H1 (cell line): ENCODE data around the gene DFFB. TPM values are rescaled to one million over a fixed set of nuclear protein-coding genes. Genes with fewer than 3 reads are reported as not detected.

Experiments
- CTCF ChIA-PET: fragments of 300-600 bp; sonication (Branson Sonifier 250); formaldehyde crosslinking; loops from one replicate; lab custom pipeline; 2021; ENCODE audit not compliant: partially characterized antibody; lab: Charles Lee
- POLR2A ChIA-PET: fragments of 300-600 bp; sonication (Branson Sonifier 250); formaldehyde crosslinking; loops from one replicate; lab custom pipeline; 2021; ENCODE audit warnings: inconsistent platforms; ENCODE audit not compliant: partially characterized antibody; lab: Charles Lee
- DNase-seq, 2 experiments: peaks; one replicate each; pipeline versions ENCODE4 v3.0.0 to v3.0.0-alpha.2; 2010 to 2022; ENCODE audit warnings: low spot score in 2 of 2, low read depth in 1 of 2, mixed read lengths in 1 of 2
- FAIRE-seq: peaks from 2 replicates; lab custom pipeline; 2011; peaks lifted over from hg19 to GRCh38; lab: Jason Lieb, UNC
- H2AFZ ChIP-seq: 2 replicates; pipeline ENCODE4 v1.8.1; 2012; ENCODE audit warnings: low read length, inconsistent platforms
- H2AK5ac ChIP-seq: 2 replicates; pipeline ENCODE4 v1.6.1; 2013; ENCODE audit warnings: low read depth, low read length
- H2BK120ac ChIP-seq: replicated peaks from 2 replicates; pipeline ENCODE3; 2013; ENCODE audit warnings: low read depth, low read length, inconsistent platforms
- H2BK12ac ChIP-seq: 2 replicates; pipeline ENCODE4 v1.6.1; 2013; ENCODE audit warnings: low read depth, low read length
- H2BK15ac ChIP-seq: 2 replicates; pipeline ENCODE4 v1.6.1; 2013; ENCODE audit warnings: low read length
- H2BK20ac ChIP-seq: 2 replicates; pipeline ENCODE4 v1.6.1; 2013; ENCODE audit warnings: low read length
- H2BK5ac ChIP-seq: 2 replicates; pipeline ENCODE4 v1.6.1; 2013; ENCODE audit warnings: low read depth, low read length
- H3K14ac ChIP-seq: 2 replicates; pipeline ENCODE4 v1.6.1; 2013; ENCODE audit warnings: inconsistent platforms; ENCODE audit not compliant: insufficient read length
- H3K18ac ChIP-seq: 2 replicates; pipeline ENCODE4 v1.6.1; 2013; ENCODE audit warnings: low read length; ENCODE audit errors: extremely low read depth
- H3K23ac ChIP-seq: 2 replicates; pipeline ENCODE4 v1.6.1; 2013; ENCODE audit warnings: inconsistent platforms; ENCODE audit not compliant: insufficient read length
- H3K23me2 ChIP-seq: 2 replicates; pipeline ENCODE4 v1.6.1; 2013; ENCODE audit warnings: low read depth, low read length
- H3K27ac ChIP-seq: 2 replicates; pipeline ENCODE4 v1.6.1; 2011; ENCODE audit warnings: low read depth, low read length, inconsistent platforms
- H3K27me3 ChIP-seq, 4 experiments: replicated peaks in 1 of 4; 1 replicate in 1 of 4; 2 replicates in 3 of 4; pipeline versions ENCODE4 v1.6.1 to v1.8.1; 2011 to 2013; ENCODE audit warnings: low read length in 3 of 4, mild to moderate bottlenecking in 3 of 4, inconsistent platforms in 2 of 4, mixed read lengths in 2 of 4, moderate library complexity in 1 of 4; ENCODE audit not compliant: control insufficient read depth in 3 of 4, insufficient read depth in 3 of 4; ENCODE audit errors: extremely low read depth in 1 of 4
- H3K36me3 ChIP-seq, 4 experiments: 2 replicates each; pipeline versions ENCODE4 v1.6.1 to v1.8.1; 2011 to 2013; ENCODE audit warnings: mild to moderate bottlenecking in 4 of 4, low read length in 3 of 4, moderate library complexity in 2 of 4, control low read depth in 1 of 4, inconsistent platforms in 1 of 4; ENCODE audit not compliant: insufficient read depth in 4 of 4, control insufficient read depth in 2 of 4
- H3K4ac ChIP-seq: replicated peaks from 2 replicates; pipeline ENCODE3; 2013; ENCODE audit warnings: low read length, low read depth, mixed read lengths, inconsistent platforms; ENCODE audit not compliant: insufficient read length
- H3K4me1 ChIP-seq, 4 experiments: replicated peaks in 1 of 4; 1 replicate in 1 of 4; 2 replicates in 3 of 4; pipeline versions ENCODE4 v1.6.1 to v1.8.1; 2011 to 2013; ENCODE audit warnings: low read length in 3 of 4, inconsistent platforms in 2 of 4, mixed read lengths in 1 of 4; ENCODE audit not compliant: insufficient read depth in 4 of 4, control insufficient read depth in 3 of 4
- H3K4me2 ChIP-seq, 2 experiments: 2 replicates each; pipeline versions ENCODE4 v1.6.1 to v1.8.1; 2011 to 2013; ENCODE audit warnings: low read depth in 2 of 2, low read length in 2 of 2, control low read depth in 1 of 2, inconsistent platforms in 1 of 2, mild to moderate bottlenecking in 1 of 2; ENCODE audit not compliant: insufficient read depth in 1 of 2
- H3K4me3 ChIP-seq, 4 experiments: fragments of 200-600, 300-600 bp in 1 of 4; sonication (generic), shearing (Covaris generic), sonication (Bioruptor Twin) in 1 of 4; 2 replicates each; pipeline versions ENCODE4 v1.5.1 to v1.8.1; 2011 to 2016; ENCODE audit warnings: low read length in 4 of 4, low read depth in 3 of 4, control low read depth in 2 of 4, inconsistent platforms in 2 of 4, mild to moderate bottlenecking in 2 of 4, mixed read lengths in 1 of 4, moderate library complexity in 1 of 4; ENCODE audit not compliant: insufficient read depth in 2 of 4; ENCODE audit errors: extremely low read depth in 1 of 4
- H3K56ac ChIP-seq: replicated peaks from 2 replicates; pipeline ENCODE3; 2013; ENCODE audit warnings: low read depth, mild to moderate bottlenecking, mixed read lengths, low read length, inconsistent platforms; ENCODE audit not compliant: insufficient read length
- H3K79me1 ChIP-seq: 2 replicates; pipeline ENCODE4 v1.6.1; 2013; ENCODE audit warnings: low read depth, low read length, control low read depth
- H3K79me2 ChIP-seq, 2 experiments: 2 replicates each; pipeline versions ENCODE4 v1.6.1 to v1.8.1; 2012 to 2013; ENCODE audit warnings: low read length in 2 of 2, mild to moderate bottlenecking in 2 of 2, inconsistent platforms in 1 of 2; ENCODE audit not compliant: insufficient read depth in 2 of 2, control insufficient read depth in 1 of 2
- H3K9ac ChIP-seq, 4 experiments: replicated peaks in 1 of 4; 1 replicate in 1 of 4; 2 replicates in 3 of 4; pipeline versions ENCODE4 v1.6.1 to v1.8.1; 2011 to 2013; ENCODE audit warnings: low read depth in 3 of 4, low read length in 3 of 4, control low read depth in 2 of 4, mild to moderate bottlenecking in 2 of 4, moderate library complexity in 2 of 4, inconsistent platforms in 1 of 4; ENCODE audit errors: extremely low read depth in 1 of 4
- H3K9me3 ChIP-seq, 2 experiments: 2 replicates each; pipeline versions ENCODE4 v1.6.1 to v1.8.1; 2012 to 2013; ENCODE audit warnings: mild to moderate bottlenecking in 2 of 2, moderate library complexity in 2 of 2, control low read depth in 1 of 2, inconsistent platforms in 1 of 2, low read depth in 1 of 2, low read length in 1 of 2, mixed read lengths in 1 of 2; ENCODE audit not compliant: insufficient read depth in 2 of 2
- H4K20me1 ChIP-seq, 2 experiments: replicated peaks in 1 of 2; 2 replicates each; pipeline versions ENCODE3 to v1.8.1; 2011 to 2013; ENCODE audit warnings: inconsistent platforms in 2 of 2, low read length in 2 of 2, mild to moderate bottlenecking in 1 of 2; ENCODE audit not compliant: insufficient read depth in 2 of 2, control insufficient read depth in 1 of 2
- H4K5ac ChIP-seq: 2 replicates; pipeline ENCODE4 v1.6.1; 2013; ENCODE audit warnings: low read length, low read depth, mixed read lengths, inconsistent platforms; ENCODE audit not compliant: insufficient read length
- H4K8ac ChIP-seq: 2 replicates; pipeline ENCODE4 v1.8.0; 2013; ENCODE audit warnings: mild to moderate bottlenecking, moderate library complexity, low read length, inconsistent platforms; ENCODE audit not compliant: insufficient read depth; ENCODE audit errors: extremely low read depth
- H4K91ac ChIP-seq: replicated peaks from 2 replicates; pipeline ENCODE3; 2013; ENCODE audit warnings: low read length, mixed read lengths, inconsistent platforms; ENCODE audit not compliant: insufficient read length
- BRCA1 ChIP-seq: IDR thresholded peaks from 2 replicates; pipeline ENCODE4 v1.6.1; 2012; ENCODE audit warnings: low read depth, low read length, improper control_type of control experiment
- CREB1 ChIP-seq: IDR thresholded peaks from 2 replicates; pipeline ENCODE4 v1.6.1; 2012; ENCODE audit warnings: inconsistent platforms
- GABPA ChIP-seq: IDR thresholded peaks from 2 replicates; pipeline ENCODE4 v1.6.1; 2011; ENCODE audit warnings: mild to moderate bottlenecking, low read length, moderate library complexity, borderline replicate concordance; ENCODE audit not compliant: insufficient read depth
- GTF2F1 ChIP-seq: IDR thresholded peaks from 2 replicates; pipeline ENCODE4 v1.6.1; 2012; ENCODE audit warnings: low read depth, low read length, improper control_type of control experiment, borderline replicate concordance
- KDM5A ChIP-seq: fragments of 200-600 bp; IDR thresholded peaks from 2 replicates; pipeline ENCODE4 v1.7.1; 2012; ENCODE audit warnings: mild to moderate bottlenecking, low read length, inconsistent platforms, mixed read lengths
- MAX ChIP-seq: IDR thresholded peaks from 2 replicates; pipeline ENCODE4 v1.6.1; 2012; ENCODE audit warnings: inconsistent platforms
- PHF8 ChIP-seq: fragments of 200-600 bp; sonication (generic); conservative IDR thresholded peaks from 2 replicates; pipeline ENCODE4 v1.7.1; 2012; ENCODE audit warnings: low read depth, mild to moderate bottlenecking, inconsistent platforms, low read length, moderate library complexity
- RAD21 ChIP-seq, 2 experiments: IDR thresholded peaks in 1 of 2; conservative IDR thresholded peaks in 1 of 2; 2 replicates each; pipeline ENCODE4 v1.6.1; 2011; ENCODE audit warnings: low read depth in 2 of 2, low read length in 2 of 2, improper control_type of control experiment in 1 of 2, inconsistent platforms in 1 of 2, mild to moderate bottlenecking in 1 of 2, moderate library complexity in 1 of 2
- RFX5 ChIP-seq: IDR thresholded peaks from 2 replicates; pipeline ENCODE4 v1.6.1; 2011; ENCODE audit warnings: low read depth, low read length, improper control_type of control experiment, borderline replicate concordance
- SIN3A ChIP-seq, 2 experiments: IDR thresholded peaks in 1 of 2; conservative IDR thresholded peaks in 1 of 2; 2 replicates each; pipeline ENCODE4 v1.6.1; 2011 to 2012; ENCODE audit warnings: low read length in 2 of 2, improper control_type of control experiment in 1 of 2, low read depth in 1 of 2, mild to moderate bottlenecking in 1 of 2
- SP2 ChIP-seq: IDR thresholded peaks from 2 replicates; pipeline ENCODE4 v1.6.1; 2012; ENCODE audit warnings: mild to moderate bottlenecking, low read length, inconsistent platforms
- TAF7 ChIP-seq: optimal IDR thresholded peaks from 2 replicates; pipeline ENCODE3; 2011; ENCODE audit warnings: low read depth, mild to moderate bottlenecking, inconsistent platforms, low read length, moderate library complexity, borderline replicate concordance
- TBP ChIP-seq: IDR thresholded peaks from 2 replicates; pipeline ENCODE4 v1.6.1; 2011; ENCODE audit warnings: low read depth, low read length, improper control_type of control experiment
- ZNF274 ChIP-seq: IDR thresholded peaks from 2 replicates; pipeline ENCODE4 v1.7.0; 2012; ENCODE audit warnings: low read length, borderline replicate concordance; ENCODE audit errors: extremely low read depth
- WGBS, 2 experiments: shearing (Covaris generic) in 1 of 2; methylation state at CpG; one replicate each; pipeline versions ENCODE4 v1.1.6 to v1.1.7; 2013 to 2015; ENCODE audit warnings: low lambda C conversion rate in 2 of 2, mixed read lengths in 2 of 2, inconsistent platforms in 1 of 2, low coverage in 1 of 2, missing lambda C conversion rate in 1 of 2; ENCODE audit not compliant: insufficient replicate concordance in 2 of 2, insufficient coverage in 1 of 2, insufficient read length in 1 of 2; ENCODE audit errors: extremely low coverage in 1 of 2, missing lambda C conversion rate in 1 of 2; 5-methylcytosine and 5-hydroxymethylcytosine counted together
- polyA plus RNA-seq, 7 experiments: library from polyadenylated mRNA; depleted of rRNA in 3 of 7; stranded (reverse) in 5 of 7; unstranded in 2 of 7; fragments of >200 nt in 5 of 7; fragments of 200-250 nt in 2 of 7; gene quantifications; 1 replicate in 5 of 7; 2 replicates in 1 of 7; 4 replicates in 1 of 7; pipeline versions ENCODE4 v1.2.1 to v1.2.3, GENCODE V29; 2011 to 2013; ENCODE audit warnings: missing spikeins in 2 of 7, mixed read lengths in 2 of 7
- total RNA-seq: library from RNA; stranded (reverse); fragmentation: NEBNext Ultra II Directional; extraction: Animal tissue kit (Norgen Biotek cat#: 25700); gene quantifications from 2 replicates; pipeline ENCODE4 v1.2.1, GENCODE V29; 2021

The DFFB gene
- total and polyA plus RNA-seq, 2 of the 8 experiments (the other 6 are each of a cell fraction or from before 2014, with no cell fraction given): 8.6 to 11.9 TPM

- no peak overlapping the region for H3K23ac ChIP-seq
- no peak overlapping the region for H2BK120ac ChIP-seq
- CTCF ChIA-PET: interaction anchor here (1.0 kb wide), 1 partner anchor 50 kb away, joined by 3 read pairs; no protein-coding TSS in a partner anchor
- H3K18ac ChIP-seq: no peak overlapping the region
- FAIRE-seq (no peak), DNase-seq (no peak)
- H3K79me1 ChIP-seq: no peaks in the 10 kb centered on the region
- no peak overlapping the region for H2AFZ ChIP-seq
- H3K4me2 ChIP-seq: no peak overlapping the region
- peaks cover 4 to 35% (median 13%) of the 10 kb centered on the region in 4 experiments; a peak in 7 of 8 replicates for H3K36me3 ChIP-seq
- H2BK20ac ChIP-seq: no peak overlapping the region
- no peak overlapping the region for H3K56ac ChIP-seq
- H2AK5ac ChIP-seq: no peak overlapping the region
- no peak overlapping the region for H3K4ac ChIP-seq
- H3K27me3 ChIP-seq: no peaks in the 10 kb centered on the region
- POLR2A ChIA-PET: no interaction called here
- no peaks in the 10 kb centered on the region for H3K79me2 ChIP-seq
- H2BK15ac ChIP-seq: no peak overlapping the region
- H4K5ac ChIP-seq: no peak overlapping the region
- H4K91ac ChIP-seq: no peak overlapping the region
- H2BK12ac ChIP-seq: no peak overlapping the region
- no peaks in the 10 kb centered on the region for H3K23me2 ChIP-seq
- H2BK5ac ChIP-seq: no peak overlapping the region
- H3K9me3 ChIP-seq: peaks cover 0 to 6% of the 10 kb centered on the region in 2 experiments; a peak in 2 of 4 replicates
- no peak overlapping the region for H3K9ac ChIP-seq
- H4K8ac ChIP-seq: no peak overlapping the region
- H3K14ac ChIP-seq: no peak overlapping the region
- no peak overlapping the region for H3K27ac ChIP-seq
- no peak overlapping the region for H3K4me3 ChIP-seq
- H3K4me1 ChIP-seq: no peaks in the 10 kb centered on the region
- 90% methylated on average over 10 of the region's 10 CpGs; no CpG with 5 or more reads in 1 of the 2 experiments for WGBS, 2 experiments
- H4K20me1 ChIP-seq: peaks cover 0 to 2% of the 10 kb centered on the region in 2 experiments
- TF ChIP-seq TAF7: no peak
- no peak for TF ChIP-seq RAD21 (IDR thresholded peaks at IDR 0.05 in 1 of 2, conservative IDR thresholded peaks at IDR 0.05 in 1 of 2; ENCODE audit: low read depth in 2 of 2, low read length in 2 of 2)
- TF ChIP-seq SIN3A (conservative IDR thresholded peaks at IDR 0.05 in 1 of 2, IDR thresholded peaks at IDR 0.05 in 1 of 2; ENCODE audit: low read depth in 1 of 2, low read length in 2 of 2): no peak
- no peak for TF ChIP-seq MAX
- no peak for TF ChIP-seq RFX5
- TF ChIP-seq BRCA1: no peak
- no peak for TF ChIP-seq SP2
- TF ChIP-seq CREB1: no peak
- no peak for TF ChIP-seq GABPA
- TF ChIP-seq TBP: no peak
- no peak for TF ChIP-seq KDM5A
- no peak for TF ChIP-seq GTF2F1
- TF ChIP-seq PHF8: no peak
- no peak for TF ChIP-seq ZNF274
Observed at GRCh38 chr1:3834701-3835100, 22.6 kb upstream of the DFFB start.
